Measurements from ENCODE around the gene CACNA2D3. TPM values are rescaled to one million over a fixed set of nuclear protein-coding genes. Genes with fewer than 3 reads are reported as not detected.

CACNA2D3 gene
- polyA plus RNA-seq, 1 donor (not counting 4 experiments of a cell fraction or from before 2014, with no cell fraction given) = 0.08 TPM

DNA sequence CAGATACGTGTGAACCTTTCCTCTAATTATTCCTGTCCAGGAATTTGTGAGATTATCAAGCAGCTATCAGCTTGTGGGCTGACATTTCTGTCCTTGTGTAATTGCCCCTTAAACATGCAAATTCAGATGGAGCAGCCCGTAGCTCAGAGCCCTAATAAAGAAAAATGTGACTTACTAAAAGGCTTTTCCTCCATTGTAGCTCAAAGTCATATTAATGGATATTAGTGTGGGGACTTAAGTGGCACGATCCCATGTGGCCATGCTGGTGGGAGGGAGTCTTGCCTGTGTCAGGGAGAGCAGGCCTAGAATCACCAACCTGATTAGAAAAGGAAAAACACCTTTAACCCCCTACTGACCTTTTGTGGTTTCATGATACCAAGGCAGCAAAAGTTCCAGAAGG is 406.3 kb downstream of the CACNA2D3 start:
- FAIRE-seq (no peak), DNase-seq (ENCODE audit: low read depth, low spot score) (no peak)
- no peak overlapping the region for H3K27ac ChIP-seq (ENCODE audit: control insufficient read depth, insufficient read depth, low read length)
- H3K27me3 ChIP-seq (ENCODE audit: control insufficient read depth, extremely low read depth, insufficient read depth, low read length) = no peaks in the 10 kb centered on the region
- dilution Hi-C loops (cut with MboI; ENCODE audit: extremely low pct_ligation_motif_present, low sequenced_read_pairs) = no loop called here
- no peaks in the 10 kb centered on the region for H3K9me1 ChIP-seq (ENCODE audit: control insufficient read depth, extremely low read depth, insufficient read depth, low read length)
- no peak overlapping the region for H3K4me3 ChIP-seq (ENCODE audit: control insufficient read depth in 2 of 3, extremely low read depth in 1 of 3, insufficient read depth in 2 of 3, low read depth in 1 of 3, low read length in 3 of 3)
- no peaks in the 10 kb centered on the region for H3K36me3 ChIP-seq (ENCODE audit: control insufficient read depth in 2 of 2, extremely low read depth in 1 of 2, insufficient read depth in 2 of 2, low read length in 2 of 2)
- no peak overlapping the region for H3K9ac ChIP-seq (ENCODE audit: control insufficient read depth, extremely low read depth, insufficient read depth, low read length)
- H3K4me1 ChIP-seq (ENCODE audit: control insufficient read depth, extremely low read depth, insufficient read depth, low read length) = no peaks in the 10 kb centered on the region
- H3K79me2 ChIP-seq (ENCODE audit: control insufficient read depth, insufficient read depth, low read length) = no peaks in the 10 kb centered on the region
- no peaks in the 10 kb centered on the region for H4K20me1 ChIP-seq (ENCODE audit: control insufficient read depth, extremely low read depth, insufficient read depth, low read length)
- H3K4me2 ChIP-seq (ENCODE audit: control insufficient read depth, extremely low read depth, insufficient read depth, low read depth, low read length) = no peak overlapping the region
- H2AFZ ChIP-seq (ENCODE audit: control insufficient read depth, low read length) = no peak overlapping the region
- TF ChIP-seq, protein P1, sequence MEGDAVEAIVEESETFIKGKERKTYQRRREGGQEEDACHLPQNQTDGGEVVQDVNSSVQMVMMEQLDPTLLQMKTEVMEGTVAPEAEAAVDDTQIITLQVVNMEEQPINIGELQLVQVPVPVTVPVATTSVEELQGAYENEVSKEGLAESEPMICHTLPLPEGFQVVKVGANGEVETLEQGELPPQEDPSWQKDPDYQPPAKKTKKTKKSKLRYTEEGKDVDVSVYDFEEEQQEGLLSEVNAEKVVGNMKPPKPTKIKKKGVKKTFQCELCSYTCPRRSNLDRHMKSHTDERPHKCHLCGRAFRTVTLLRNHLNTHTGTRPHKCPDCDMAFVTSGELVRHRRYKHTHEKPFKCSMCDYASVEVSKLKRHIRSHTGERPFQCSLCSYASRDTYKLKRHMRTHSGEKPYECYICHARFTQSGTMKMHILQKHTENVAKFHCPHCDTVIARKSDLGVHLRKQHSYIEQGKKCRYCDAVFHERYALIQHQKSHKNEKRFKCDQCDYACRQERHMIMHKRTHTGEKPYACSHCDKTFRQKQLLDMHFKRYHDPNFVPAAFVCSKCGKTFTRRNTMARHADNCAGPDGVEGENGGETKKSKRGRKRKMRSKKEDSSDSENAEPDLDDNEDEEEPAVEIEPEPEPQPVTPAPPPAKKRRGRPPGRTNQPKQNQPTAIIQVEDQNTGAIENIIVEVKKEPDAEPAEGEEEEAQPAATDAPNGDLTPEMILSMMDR (optimal IDR thresholded peaks at IDR 0.05 in 1 of 3, IDR thresholded peaks at IDR 0.05 in 1 of 3, conservative IDR thresholded peaks at IDR 0.05 in 1 of 3; ENCODE audit: extremely low read depth in 1 of 3, insufficient read depth in 2 of 3, low read length in 3 of 3) = no peak
- TF ChIP-seq EZH2 (IDR thresholded peaks at IDR 0.05; ENCODE audit: low read length) = no peak
- no peaks in the 10 kb centered on the region for H3K9me3 ChIP-seq (ENCODE audit: control insufficient read depth, low read depth, low read length)

DNA sequence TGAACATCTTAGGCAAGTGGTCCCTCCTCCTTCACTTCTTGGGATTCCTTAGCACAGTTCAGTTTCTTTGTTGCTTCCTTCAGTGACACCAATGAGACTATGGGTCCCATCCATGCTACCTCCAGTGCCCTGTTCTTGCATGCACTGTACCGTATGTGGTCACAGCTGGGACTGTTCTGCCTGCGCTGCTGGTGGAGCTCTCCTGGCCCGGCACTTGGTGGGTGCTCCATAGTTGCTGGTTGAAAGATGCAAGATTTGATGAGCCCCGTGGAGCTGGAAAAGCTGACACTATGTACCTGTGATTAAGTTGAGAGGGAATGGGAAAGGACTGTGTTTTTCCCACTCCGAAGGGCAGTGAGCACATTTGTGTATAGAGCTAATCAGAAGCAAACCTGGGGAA is 407.7 kb downstream of the CACNA2D3 start:
- no peaks in the 10 kb centered on the region for H3K36me3 ChIP-seq (ENCODE audit: control insufficient read depth in 2 of 2, extremely low read depth in 1 of 2, insufficient read depth in 2 of 2, low read length in 2 of 2)
- no peaks in the 10 kb centered on the region for H3K9me3 ChIP-seq (ENCODE audit: control insufficient read depth, low read depth, low read length)
- no peak overlapping the region for H3K9ac ChIP-seq (ENCODE audit: control insufficient read depth, extremely low read depth, insufficient read depth, low read length)
- H3K27ac ChIP-seq (ENCODE audit: control insufficient read depth, insufficient read depth, low read length) = no peak overlapping the region
- no peak overlapping the region for H3K4me3 ChIP-seq (ENCODE audit: control insufficient read depth in 2 of 3, extremely low read depth in 1 of 3, insufficient read depth in 2 of 3, low read depth in 1 of 3, low read length in 3 of 3)
- DNase-seq (ENCODE audit: low read depth, low spot score) = no peak
- H3K4me1 ChIP-seq (ENCODE audit: control insufficient read depth, extremely low read depth, insufficient read depth, low read length) = no peaks in the 10 kb centered on the region
- H3K4me2 ChIP-seq (ENCODE audit: control insufficient read depth, extremely low read depth, insufficient read depth, low read depth, low read length) = no peak overlapping the region
- H3K9me1 ChIP-seq (ENCODE audit: control insufficient read depth, extremely low read depth, insufficient read depth, low read length) = no peaks in the 10 kb centered on the region
- H2AFZ ChIP-seq (ENCODE audit: control insufficient read depth, low read length) = no peak overlapping the region
- no peaks in the 10 kb centered on the region for H3K79me2 ChIP-seq (ENCODE audit: control insufficient read depth, insufficient read depth, low read length)
- H3K27me3 ChIP-seq (ENCODE audit: control insufficient read depth, extremely low read depth, insufficient read depth, low read length) = no peaks in the 10 kb centered on the region
- dilution Hi-C loops (cut with MboI; ENCODE audit: extremely low pct_ligation_motif_present, low sequenced_read_pairs) = no loop called here
- no peaks in the 10 kb centered on the region for H4K20me1 ChIP-seq (ENCODE audit: control insufficient read depth, extremely low read depth, insufficient read depth, low read length)
- TF ChIP-seq EZH2 (IDR thresholded peaks at IDR 0.05; ENCODE audit: low read length) = no peak
- TF ChIP-seq, protein P1 (optimal IDR thresholded peaks at IDR 0.05 in 1 of 3, IDR thresholded peaks at IDR 0.05 in 1 of 3, conservative IDR thresholded peaks at IDR 0.05 in 1 of 3; ENCODE audit: extremely low read depth in 1 of 3, insufficient read depth in 2 of 3, low read length in 3 of 3) = no peak
- no peak for FAIRE-seq
